ENCODE results near the gene TNS3. TPM values are rescaled to one million over a fixed set of nuclear protein-coding genes. Genes with fewer than 3 reads are reported as not detected.

TNS3 gene
- total RNA-seq, 1 donor from 2014 or later = 89.8 TPM

- Histone ChIP-seq H3K4me3 (peak overlapping the region; percentile 23 to 55), H3K9me3 (no peaks in the 10 kb centered on the region), H3K36me3 (no peaks in the 10 kb centered on the region), H3K4me1 (peaks cover 27 to 56% of the 10 kb centered on the region in 2 donors), H3K27ac (peak overlapping the region; percentile 85 to 86), H3K27me3 (no peaks in the 10 kb centered on the region)
- DNase-seq (ENCODE audit: low spot score in 2 of 2) = peak in 1 of 2 donors; percentile 91
- intact Hi-C loops (cut with DNase I) = loop anchor here (5.0 to 10.0 kb wide), 3 partner anchors 54 to 516 kb away; partner anchors contain the start of genes PKD1L1 and UPP1
- no peak for TF ChIP-seq CTCF (IDR thresholded peaks at IDR 0.05)
Measured at GRCh38 chr7:47571331-47572093, 10.4 kb downstream of the TNS3 start.

GRCh38 chr7:47570649-47571050, 11.3 kb downstream of the TNS3 start:
- H3K9me3 ChIP-seq = no peaks in the 10 kb centered on the region
- TF ChIP-seq CTCF (IDR thresholded peaks at IDR 0.05) = no peak
- H3K4me1 ChIP-seq = peaks cover 24 to 51% of the 10 kb centered on the region in 2 donors
- no peaks in the 10 kb centered on the region for H3K36me3 ChIP-seq
- intact Hi-C loops (cut with DNase I) = loop anchor here (5.0 to 10.0 kb wide), 3 partner anchors 53 to 517 kb away; partner anchors contain the start of genes PKD1L1 and UPP1
- H3K4me3 ChIP-seq = peak overlapping the region in 1 of 2 donors; percentile 55
- H3K27ac ChIP-seq = peak overlapping the region; percentile 85 to 86
- H3K27me3 ChIP-seq = no peaks in the 10 kb centered on the region
- DNase-seq (ENCODE audit: low spot score in 2 of 2) = peak in 1 of 2 donors; percentile 84

GRCh38 chr7:47568547-47568946, 13.4 kb downstream of the TNS3 start:
- H3K36me3 ChIP-seq = no peaks in the 10 kb centered on the region
- no peak overlapping the region for H3K4me3 ChIP-seq
- no peaks in the 10 kb centered on the region for H3K9me3 ChIP-seq
- no peak for TF ChIP-seq CTCF (IDR thresholded peaks at IDR 0.05)
- DNase-seq (ENCODE audit: low spot score in 2 of 2) = no peak
- H3K27ac ChIP-seq = no peak overlapping the region
- H3K27me3 ChIP-seq = no peaks in the 10 kb centered on the region
- H3K4me1 ChIP-seq = peaks cover 19 to 37% of the 10 kb centered on the region in 2 donors
- intact Hi-C loops (cut with DNase I) = no loop called here

GRCh38 chr7:47568056-47568455, 13.9 kb downstream of the TNS3 start:
- no peak for TF ChIP-seq CTCF (IDR thresholded peaks at IDR 0.05)
- Histone ChIP-seq H3K27ac (no peak overlapping the region), H3K4me1 (peaks cover 19 to 32% of the 10 kb centered on the region in 2 donors), H3K27me3 (no peaks in the 10 kb centered on the region), H3K36me3 (no peaks in the 10 kb centered on the region), H3K4me3 (no peak overlapping the region), H3K9me3 (no peaks in the 10 kb centered on the region)
- intact Hi-C loops (cut with DNase I) = no loop called here
- no peak for DNase-seq (ENCODE audit: low spot score in 2 of 2)

DNA sequence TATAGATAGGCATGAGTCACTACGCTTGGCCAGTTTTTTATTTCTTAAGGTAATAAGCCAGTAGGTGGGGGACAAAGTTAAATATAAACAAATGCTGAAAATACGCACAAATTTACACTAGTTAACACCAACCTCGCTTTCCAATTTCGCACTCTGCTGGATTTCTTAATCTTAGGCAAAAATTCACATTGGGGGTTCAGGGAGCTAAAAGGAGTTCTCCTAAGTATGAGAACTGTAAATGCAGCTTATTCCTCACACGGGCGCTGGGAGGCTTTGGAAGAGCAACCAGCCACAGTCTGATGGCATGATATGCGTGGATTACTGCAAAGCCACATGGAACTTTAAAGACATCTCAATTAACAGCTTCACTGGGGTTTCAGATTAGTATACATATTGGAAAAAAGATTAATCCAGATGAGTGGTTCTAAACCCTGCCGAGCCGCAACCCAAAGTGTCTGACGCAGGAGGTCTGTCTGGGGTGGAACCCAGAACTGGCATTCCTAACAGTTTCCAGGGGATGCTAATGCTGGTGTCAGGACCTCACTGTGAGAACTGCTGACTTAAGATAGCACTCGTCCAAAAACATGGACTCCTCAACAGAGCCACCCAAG, 16.2 kb downstream of the TNS3 start:
- no peaks in the 10 kb centered on the region for H3K27me3 ChIP-seq
- H3K36me3 ChIP-seq = no peaks in the 10 kb centered on the region
- no peak for DNase-seq (ENCODE audit: low spot score in 2 of 2)
- H3K9me3 ChIP-seq = no peaks in the 10 kb centered on the region
- H3K4me1 ChIP-seq = peaks cover under 1 to 9% of the 10 kb centered on the region in 2 donors
- H3K27ac ChIP-seq = no peak overlapping the region
- H3K4me3 ChIP-seq = no peak overlapping the region
- no peak for TF ChIP-seq CTCF (IDR thresholded peaks at IDR 0.05)
- intact Hi-C loops (cut with DNase I) = no loop called here

All from ascending aorta (tissue), 2 donors.